ENCODE measurements around the gene TRAP1. TPM values are rescaled to one million over a fixed set of nuclear protein-coding genes. Genes with fewer than 3 reads are reported as not detected.
"Not testable (repeated sequence)": the region's sequence is repeated elsewhere in the genome, so short reads cannot be mapped to it uniquely, and the experiment has no call there.

The TRAP1 gene
- polyA plus RNA-seq, 1 donor = 117 TPM

- no peak for DNase-seq
Observed at GRCh38 chr16:3673676-3674377, 43.5 kb downstream of the TRAP1 start.

- DNase-seq = no peak
Observed at GRCh38 chr16:3673201-3673600, 44.1 kb downstream of the TRAP1 start.

GRCh38 chr16:3672571-3673041 is 44.7 kb downstream of the TRAP1 start:
- DNase-seq = no peak

- DNase-seq = no peak
Observed at GRCh38 chr16:3671424-3671823, 45.9 kb downstream of the TRAP1 start.

GRCh38 chr16:3670711-3671110 is 46.6 kb downstream of the TRAP1 start:
- DNase-seq = no peak

GRCh38 chr16:3669082-3669481 is 48.2 kb downstream of the TRAP1 start:
- no peak for DNase-seq

- DNase-seq = no peak
Observed at GRCh38 chr16:3668626-3669025, 48.7 kb downstream of the TRAP1 start.

- no peak for DNase-seq
Observed at GRCh38 chr16:3665508-3665907, 51.8 kb downstream of the TRAP1 start.

GRCh38 chr16:3664187-3664896 is 53.0 kb downstream of the TRAP1 start:
- no peak for DNase-seq

- DNase-seq = no peak
Observed at GRCh38 chr16:3662601-3663000, 54.7 kb downstream of the TRAP1 start.

GRCh38 chr16:3661922-3662321 is 55.4 kb downstream of the TRAP1 start:
- no peak for DNase-seq

- DNase-seq = no peak
Observed at GRCh38 chr16:3661311-3661710, 56.0 kb downstream of the TRAP1 start.

- no peak for DNase-seq
Observed at GRCh38 chr16:3659251-3659650, 58.1 kb downstream of the TRAP1 start.

- no peak for DNase-seq
Observed at GRCh38 chr16:3656491-3657468, 60.5 kb downstream of the TRAP1 start.

GRCh38 chr16:3656160-3656490 is 61.2 kb downstream of the TRAP1 start:
- DNase-seq = not testable (repeated sequence)

- no peak for DNase-seq
Observed at GRCh38 chr16:3655396-3656159, 61.7 kb downstream of the TRAP1 start.

- no peak for DNase-seq
Observed at GRCh38 chr16:3655030-3655395, 62.3 kb downstream of the TRAP1 start.

- peak; percentile 59 for DNase-seq
Observed at GRCh38 chr16:3654249-3654991, 62.9 kb downstream of the TRAP1 start, which contains the start of gene DNASE1. DNASE1 (plus strand) TSS chr16:3654691; CDS start chr16:3655374, 683 bp downstream.

- DNase-seq = no peak
Observed at GRCh38 chr16:3652373-3653195, 64.7 kb downstream of the TRAP1 start.

All from left kidney (tissue), 2 donors.